A549 treated with ZK216348 at 1 μM for 4 hours (cell line): ENCODE results near the gene MYH10. TPM values are rescaled to one million over a fixed set of nuclear protein-coding genes. Genes with fewer than 3 reads are reported as not detected.

Experiments used
- total RNA-seq: library from RNA; stranded (reverse); fragments of 200-300 nt; extraction: Qiagen RNA extraction; gene quantifications from 5 replicates; pipeline ENCODE4 v1.2.3, GENCODE V29; 2022; ENCODE audit warnings: low read depth

MYH10 gene
- total RNA-seq: 15.8 to 29.0 TPM (median 23.6 TPM) in 5 replicates

DNA sequence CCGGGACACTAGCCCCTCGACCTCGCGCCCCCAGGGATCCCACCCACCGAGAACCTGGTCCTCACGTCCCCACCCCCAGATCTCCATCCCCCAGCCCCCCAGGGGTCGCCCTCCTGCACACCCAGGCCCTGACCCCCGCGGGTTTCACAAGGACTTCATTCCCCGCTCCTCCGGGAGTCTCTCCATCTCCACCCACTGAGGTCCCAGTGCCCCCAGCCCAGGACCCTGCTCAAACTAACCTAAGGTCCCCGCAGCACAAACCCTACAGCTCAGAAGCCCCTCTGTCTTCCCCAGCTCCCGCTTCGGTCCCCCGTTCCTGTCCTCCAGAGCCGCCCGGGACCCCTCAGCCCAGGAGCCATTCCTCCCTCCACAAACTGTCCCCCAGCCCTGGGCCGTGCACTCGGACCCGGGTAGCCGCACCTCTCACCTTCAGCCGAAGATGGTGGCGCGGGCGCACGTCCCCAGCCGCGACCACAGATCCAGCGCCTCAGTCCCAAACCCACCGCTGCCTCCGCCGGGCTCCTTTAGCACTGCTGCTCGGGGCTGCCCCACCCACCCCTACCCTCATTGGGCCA, at the start of gene MYH10:
Gene MYH10, minus strand, starts transcription at position 499 of the 575 bp plus-strand sequence. CDS start 7,479 bp downstream, outside the sequence.

DNA sequence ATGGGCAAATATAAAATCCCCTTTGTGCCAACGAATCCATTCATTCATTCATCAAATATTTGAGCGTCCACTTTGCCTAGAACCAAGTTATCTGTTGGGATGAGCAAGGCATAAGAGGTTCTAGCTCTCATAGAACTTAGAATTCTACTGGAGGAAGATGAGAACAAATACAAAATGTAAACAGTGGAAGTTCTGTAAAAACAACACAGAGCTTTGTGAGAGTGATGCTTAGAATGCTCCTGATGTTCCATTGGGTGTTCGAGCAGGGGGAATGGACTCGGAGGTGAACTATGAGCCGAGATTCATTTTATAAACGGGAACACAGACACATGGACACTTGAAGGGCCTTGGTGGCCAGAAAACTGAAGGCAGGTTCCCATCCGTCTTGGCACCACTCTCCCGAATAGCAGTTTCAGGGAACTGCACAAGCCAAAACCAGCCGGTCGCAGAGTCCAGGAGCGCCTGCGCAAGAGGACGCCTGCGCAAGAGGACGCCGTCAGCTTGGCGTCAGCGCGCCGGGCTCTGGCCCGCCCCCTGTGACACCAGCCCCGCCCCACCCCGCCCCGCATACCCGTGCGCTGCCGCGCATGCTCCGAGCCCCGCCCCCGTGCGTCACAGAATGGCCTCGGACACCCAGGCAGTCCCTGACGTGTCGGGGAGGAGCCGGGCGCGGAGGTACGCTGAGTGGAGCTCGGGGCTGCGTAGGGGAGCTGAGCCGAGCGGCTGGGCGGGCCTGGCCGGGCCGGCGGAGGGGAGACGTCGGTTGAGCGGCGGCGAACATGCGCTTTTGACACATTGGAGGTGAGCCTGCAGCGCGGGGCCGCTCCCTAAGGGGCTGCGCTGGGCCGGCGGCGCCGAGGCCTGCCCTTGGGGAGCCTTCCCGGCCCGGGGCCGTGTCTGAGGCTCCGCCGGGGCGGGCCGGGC, 195.0 kb downstream of the MYH10 start, which contains the start of gene NDEL1:
Gene NDEL1, plus strand, starts transcription at position 640 of the 924 bp plus-strand sequence. CDS start 8,388 bp downstream, outside the sequence.

Other genes with a start within 250 kb of the MYH10 start
- gene RPL26, start 247.5 kb downstream of the MYH10 start, total RNA-seq: 3,373 to 4,858 TPM (median 3,831 TPM) in 5 replicates
- not detected in 5 replicates for gene RNF222, start 232.9 kb downstream of the MYH10 start, total RNA-seq
- gene NDEL1, start 194.8 kb downstream of the MYH10 start, total RNA-seq: 56.2 to 70.7 TPM (median 64.4 TPM) in 5 replicates
- not detected in 5 replicates for gene CCDC42, start 114.1 kb upstream of the MYH10 start, total RNA-seq
- not detected in 5 replicates for gene SPDYE4, start 127.8 kb upstream of the MYH10 start, total RNA-seq
- not detected in 5 replicates for gene MFSD6L, start 168.6 kb upstream of the MYH10 start, total RNA-seq
- 0.07 TPM in 1 of 5 replicates, not detected in the others for gene PIK3R6, start 236.9 kb upstream of the MYH10 start, total RNA-seq